T-helper 2 cell treated with Interferon-gamma antibody and Interleukin-4, amounts not matched to agents 5 μg/mL and 100 μg/mL, for 36 hours (primary cell): ENCODE results near the gene PSMD3.
A peak's percentile ranks its signal among the peaks of the same experiment; 100 is the strongest.
"Not testable (repeated sequence)": the region's sequence is repeated elsewhere in the genome, so short reads cannot be mapped to it uniquely, and the experiment has no call there.

Experiments
- DNase-seq: peaks from one replicate; pipeline ENCODE4 v3.0.0; 2021; ENCODE audit warnings: low spot score
- H3K27ac Mint-ChIP-seq: one replicate; pipeline ENCODE4 v1.8.0; 2021; ENCODE audit warnings: mild to moderate bottlenecking, mixed read lengths
- H3K27me3 Mint-ChIP-seq: one replicate; pipeline ENCODE4 v1.8.0; 2021; ENCODE audit warnings: low read depth, mixed read lengths
- H3K36me3 Mint-ChIP-seq: one replicate; pipeline ENCODE4 v1.8.0; 2021; ENCODE audit warnings: low read depth, mixed read lengths
- H3K4me1 Mint-ChIP-seq: one replicate; pipeline ENCODE4 v1.8.0; 2021; ENCODE audit warnings: low read depth, mixed read lengths
- H3K4me3 Mint-ChIP-seq: one replicate; pipeline ENCODE4 v1.8.0; 2022; ENCODE audit warnings: mild to moderate bottlenecking, moderate library complexity, mixed read lengths
- H3K9me3 Mint-ChIP-seq: one replicate; pipeline ENCODE4 v1.8.0; 2021; ENCODE audit warnings: mixed read lengths

The PSMD3 gene

DNA sequence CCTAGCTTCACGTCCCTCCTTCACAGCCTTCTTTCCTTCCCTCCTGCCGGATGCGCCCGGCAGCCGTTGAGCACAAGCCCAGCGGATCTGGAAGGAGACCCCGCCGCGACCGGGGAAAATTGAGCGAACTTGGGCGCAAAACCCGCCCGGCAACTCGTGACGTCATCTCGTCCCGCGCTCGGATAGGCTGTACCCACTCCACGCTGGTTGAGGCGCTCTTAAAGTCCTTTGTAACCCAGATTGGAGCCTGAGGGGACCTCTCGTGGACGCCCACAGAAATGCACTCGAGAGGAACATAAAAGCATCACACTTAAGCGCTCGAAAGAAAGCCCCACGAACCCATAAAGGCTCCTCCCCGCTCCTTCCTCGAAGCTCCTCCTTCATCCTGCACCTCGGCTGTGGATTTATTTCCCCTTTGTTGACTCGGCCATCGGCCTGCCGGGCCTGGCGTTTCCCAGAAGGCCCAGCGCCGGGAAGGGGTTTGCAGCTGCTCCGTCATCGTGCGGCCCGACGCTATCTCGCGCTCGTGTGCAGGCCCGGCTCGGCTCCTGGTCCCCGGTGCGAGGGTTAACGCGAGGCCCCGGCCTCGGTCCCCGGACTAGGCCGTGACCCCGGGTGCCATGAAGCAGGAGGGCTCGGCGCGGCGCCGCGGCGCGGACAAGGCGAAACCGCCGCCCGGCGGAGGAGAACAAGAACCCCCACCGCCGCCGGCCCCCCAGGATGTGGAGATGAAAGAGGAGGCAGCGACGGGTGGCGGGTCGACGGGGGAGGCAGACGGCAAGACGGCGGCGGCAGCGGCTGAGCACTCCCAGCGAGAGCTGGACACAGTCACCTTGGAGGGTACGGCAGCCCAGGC is at the start of gene PSMD3:
Gene PSMD3 (plus strand): TSS at position 457 of the 856 bp plus-strand sequence. CDS start 164 bp downstream, at position 621.
- peak; percentile 98 for DNase-seq
- H3K9me3 Mint-ChIP-seq, result no peaks in the 10 kb centered on the region
- H3K4me3 Mint-ChIP-seq, result peak within 1 kb of the TSS; percentile 96
- peaks cover 24% of the 10 kb centered on the region for H3K4me1 Mint-ChIP-seq
- H3K27ac Mint-ChIP-seq, result peak within 1 kb of the TSS; percentile 96
- peaks cover 6% of the 10 kb centered on the region for H3K27me3 Mint-ChIP-seq
- peaks cover 18% of the 10 kb centered on the region for H3K36me3 Mint-ChIP-seq

- H3K27ac Mint-ChIP-seq, result no peak overlapping the region
- no peaks in the 10 kb centered on the region for H3K4me1 Mint-ChIP-seq
- no peaks in the 10 kb centered on the region for H3K36me3 Mint-ChIP-seq
- DNase-seq, result no peak
- no peak overlapping the region for H3K4me3 Mint-ChIP-seq
- no peaks in the 10 kb centered on the region for H3K9me3 Mint-ChIP-seq
- no peaks in the 10 kb centered on the region for H3K27me3 Mint-ChIP-seq
These were observed 46.7 kb upstream of the PSMD3 start for GRCh38 chr17:39933912-39934311.

DNA sequence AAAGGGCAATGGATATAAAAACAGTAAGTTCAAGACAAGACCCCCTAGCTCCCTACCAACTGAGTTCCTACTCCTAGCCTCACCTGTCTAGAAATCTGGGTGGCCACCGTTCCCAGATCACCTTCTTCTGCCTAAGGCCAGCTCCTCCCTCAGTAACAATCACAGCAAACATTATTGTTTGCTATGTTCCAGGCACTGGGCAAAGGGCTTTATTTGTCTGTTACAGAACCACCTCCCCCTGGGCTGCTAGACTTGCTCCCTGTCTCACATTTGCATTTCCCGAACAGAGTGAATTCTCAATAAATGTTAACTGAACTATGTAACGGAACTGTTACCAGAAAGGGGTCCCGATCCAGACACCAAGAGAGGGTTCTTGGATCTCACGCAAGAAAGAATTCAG is 46.3 kb upstream of the PSMD3 start:
- H3K4me3 Mint-ChIP-seq, result no peak overlapping the region
- H3K9me3 Mint-ChIP-seq, result no peaks in the 10 kb centered on the region
- no peak overlapping the region for H3K27ac Mint-ChIP-seq
- H3K36me3 Mint-ChIP-seq, result no peaks in the 10 kb centered on the region
- H3K27me3 Mint-ChIP-seq, result no peaks in the 10 kb centered on the region
- H3K4me1 Mint-ChIP-seq, result peaks cover 2% of the 10 kb centered on the region
- DNase-seq, result no peak

- no peak overlapping the region for H3K27ac Mint-ChIP-seq
- no peaks in the 10 kb centered on the region for H3K36me3 Mint-ChIP-seq
- H3K9me3 Mint-ChIP-seq, result no peaks in the 10 kb centered on the region
- H3K4me3 Mint-ChIP-seq, result no peak overlapping the region
- H3K4me1 Mint-ChIP-seq, result peaks cover 14% of the 10 kb centered on the region
- no peaks in the 10 kb centered on the region for H3K27me3 Mint-ChIP-seq
- no peak for DNase-seq
These were observed 44.7 kb upstream of the PSMD3 start for GRCh38 chr17:39935909-39936308.

- Mint-ChIP-seq H3K36me3 (no peaks in the 10 kb centered on the region), H3K27me3 (no peaks in the 10 kb centered on the region), H3K9me3 (no peaks in the 10 kb centered on the region), H3K27ac (no peak overlapping the region), H3K4me3 (no peak overlapping the region), H3K4me1 (peaks cover 16% of the 10 kb centered on the region)
- no peak for DNase-seq
These were observed 43.2 kb upstream of the PSMD3 start for GRCh38 chr17:39937447-39937846.

- Mint-ChIP-seq H3K36me3 (no peaks in the 10 kb centered on the region), H3K4me1 (peaks cover 16% of the 10 kb centered on the region), H3K27me3 (no peaks in the 10 kb centered on the region), H3K4me3 (no peak overlapping the region), H3K27ac (no peak overlapping the region), H3K9me3 (no peaks in the 10 kb centered on the region)
- DNase-seq, result no peak
These were observed 42.3 kb upstream of the PSMD3 start for GRCh38 chr17:39938140-39938869.

DNA sequence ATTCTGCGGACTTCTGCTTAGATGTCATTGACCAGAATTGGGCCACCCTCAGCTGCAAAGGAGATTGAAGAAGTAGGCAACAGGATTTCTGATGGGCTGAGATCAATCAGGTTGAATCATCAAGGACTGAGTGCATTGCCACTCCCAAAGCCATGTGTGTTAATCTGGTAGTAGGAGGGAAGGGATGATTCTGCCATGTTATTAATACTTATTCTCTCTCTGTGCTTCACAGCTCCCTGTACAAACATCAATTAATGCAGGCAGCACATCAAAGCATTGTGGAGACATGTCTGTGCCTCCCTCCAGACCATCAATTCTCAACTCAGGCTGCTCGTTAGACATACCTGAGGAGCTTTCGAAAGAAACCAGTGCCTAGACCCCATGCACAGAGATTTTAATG is 41.5 kb upstream of the PSMD3 start:
- no peaks in the 10 kb centered on the region for H3K9me3 Mint-ChIP-seq

GRCh38 chr17:39939588-39940419 is 40.8 kb upstream of the PSMD3 start:
- H3K27ac Mint-ChIP-seq, result peak overlapping the region; percentile 62
- peak; percentile 73 for DNase-seq
- no peaks in the 10 kb centered on the region for H3K36me3 Mint-ChIP-seq
- peak overlapping the region; percentile 38 for H3K4me3 Mint-ChIP-seq
- no peaks in the 10 kb centered on the region for H3K9me3 Mint-ChIP-seq
- H3K27me3 Mint-ChIP-seq, result no peaks in the 10 kb centered on the region
- peaks cover 16% of the 10 kb centered on the region for H3K4me1 Mint-ChIP-seq

More for the DNA sequence above, 41.5 kb upstream of the PSMD3 start:
- Mint-ChIP-seq H3K36me3 (no peaks in the 10 kb centered on the region), H3K27ac (no peak overlapping the region), H3K27me3 (no peaks in the 10 kb centered on the region), H3K4me1 (peaks cover 16% of the 10 kb centered on the region), H3K4me3 (no peak overlapping the region)
- DNase-seq, result no peak

- Mint-ChIP-seq H3K36me3 (no peaks in the 10 kb centered on the region), H3K4me1 (peaks cover 27% of the 10 kb centered on the region), H3K9me3 (no peaks in the 10 kb centered on the region)
These were observed 36.8 kb upstream of the PSMD3 start for GRCh38 chr17:39943702-39944392.

DNA sequence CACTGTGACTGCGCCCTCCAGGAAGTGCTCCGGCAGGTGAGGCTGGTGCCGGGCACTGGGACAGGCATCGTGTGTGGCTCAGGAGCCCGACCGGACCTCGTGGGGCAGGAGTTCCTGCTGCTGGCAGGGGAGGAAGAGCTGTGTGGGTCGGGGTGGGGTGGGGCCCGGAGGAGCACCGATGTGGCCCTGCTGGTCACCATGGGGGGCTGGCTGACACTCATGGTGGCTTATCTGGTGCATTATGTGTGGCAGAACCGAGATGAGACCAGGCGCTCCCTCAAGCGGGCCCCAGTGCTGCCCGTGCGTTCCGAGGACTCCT is 36.3 kb upstream of the PSMD3 start:
- no peak overlapping the region for H3K4me3 Mint-ChIP-seq
- H3K27me3 Mint-ChIP-seq, result no peaks in the 10 kb centered on the region
- no peaks in the 10 kb centered on the region for H3K9me3 Mint-ChIP-seq
- no peaks in the 10 kb centered on the region for H3K36me3 Mint-ChIP-seq
- peaks cover 27% of the 10 kb centered on the region for H3K4me1 Mint-ChIP-seq
- no peak overlapping the region for H3K27ac Mint-ChIP-seq
- DNase-seq, result no peak

More at GRCh38 chr17:39943702-39944392, 36.8 kb upstream of the PSMD3 start:
- Mint-ChIP-seq H3K27me3 (no peaks in the 10 kb centered on the region), H3K27ac (no peak overlapping the region), H3K4me3 (no peak overlapping the region)
- DNase-seq, result no peak

GRCh38 chr17:39946551-39947330 is 33.9 kb upstream of the PSMD3 start:
- peaks cover 16% of the 10 kb centered on the region for H3K4me1 Mint-ChIP-seq
- no peak for DNase-seq
- peaks cover 3% of the 10 kb centered on the region for H3K27me3 Mint-ChIP-seq
- H3K27ac Mint-ChIP-seq, result no peak overlapping the region
- H3K36me3 Mint-ChIP-seq, result no peaks in the 10 kb centered on the region
- H3K9me3 Mint-ChIP-seq, result no peaks in the 10 kb centered on the region
- no peak overlapping the region for H3K4me3 Mint-ChIP-seq

GRCh38 chr17:39948489-39948828 is 32.1 kb upstream of the PSMD3 start:
- H3K9me3 Mint-ChIP-seq, H3K27me3 Mint-ChIP-seq: not testable (repeated sequence)
- peak overlapping the region; percentile 31 for H3K27ac Mint-ChIP-seq

GRCh38 chr17:39949028-39949427 is 31.6 kb upstream of the PSMD3 start:
- no peak overlapping the region for H3K27ac Mint-ChIP-seq
- no peaks in the 10 kb centered on the region for H3K9me3 Mint-ChIP-seq
- H3K36me3 Mint-ChIP-seq, result no peaks in the 10 kb centered on the region
- peaks cover 29% of the 10 kb centered on the region for H3K4me1 Mint-ChIP-seq
- no peak for DNase-seq
- no peak overlapping the region for H3K4me3 Mint-ChIP-seq
- H3K27me3 Mint-ChIP-seq, result peaks cover 5% of the 10 kb centered on the region

More at GRCh38 chr17:39948489-39948828, 32.1 kb upstream of the PSMD3 start:
- not testable (repeated sequence) for H3K4me3 Mint-ChIP-seq, DNase-seq, H3K36me3 Mint-ChIP-seq
- peaks cover 26% of the 10 kb centered on the region for H3K4me1 Mint-ChIP-seq
